Pons (tissue), 1 donor: ENCODE measurements around the gene NACC2.
"Not testable (repeated sequence)": the region's sequence is repeated elsewhere in the genome, so short reads cannot be mapped to it uniquely, and the experiment has no call there.

Source experiments
- DNase-seq: peaks from one replicate; pipeline ENCODE4 v3.0.0-alpha.2; 2016; ENCODE audit warnings: low spot score

NACC2 gene

DNA sequence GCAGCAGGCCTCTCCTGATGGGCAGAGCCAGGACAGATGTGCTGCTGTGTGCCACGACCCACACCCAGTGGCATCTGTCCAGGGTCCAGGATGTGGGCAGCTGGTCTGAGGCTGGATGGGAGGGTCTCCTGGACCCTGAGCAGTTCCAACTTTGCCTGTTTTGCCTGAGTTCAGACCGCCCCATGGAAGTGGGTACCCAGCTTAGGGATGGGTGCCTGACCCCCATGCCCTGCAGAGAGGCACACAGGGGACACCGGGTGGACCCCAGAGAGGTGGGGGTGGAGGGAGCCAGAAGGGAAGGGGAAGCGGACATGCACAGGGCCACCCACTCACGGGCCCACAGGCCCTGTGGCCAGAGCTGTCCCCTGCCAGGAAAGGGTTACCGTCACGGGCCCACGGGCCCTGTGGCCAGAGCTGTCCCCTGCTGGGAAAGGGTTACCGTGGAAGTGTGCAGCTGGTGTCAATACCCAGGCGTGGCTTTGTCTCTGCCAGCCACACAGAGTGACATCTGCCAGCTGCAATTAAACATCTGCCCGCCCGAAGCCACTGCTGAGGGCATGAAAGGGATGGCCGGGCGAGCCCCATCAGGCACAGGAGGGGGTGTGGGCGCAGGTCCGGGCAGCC is 50.0 kb downstream of the NACC2 start:
- DNase-seq, result peak; percentile 57

DNA sequence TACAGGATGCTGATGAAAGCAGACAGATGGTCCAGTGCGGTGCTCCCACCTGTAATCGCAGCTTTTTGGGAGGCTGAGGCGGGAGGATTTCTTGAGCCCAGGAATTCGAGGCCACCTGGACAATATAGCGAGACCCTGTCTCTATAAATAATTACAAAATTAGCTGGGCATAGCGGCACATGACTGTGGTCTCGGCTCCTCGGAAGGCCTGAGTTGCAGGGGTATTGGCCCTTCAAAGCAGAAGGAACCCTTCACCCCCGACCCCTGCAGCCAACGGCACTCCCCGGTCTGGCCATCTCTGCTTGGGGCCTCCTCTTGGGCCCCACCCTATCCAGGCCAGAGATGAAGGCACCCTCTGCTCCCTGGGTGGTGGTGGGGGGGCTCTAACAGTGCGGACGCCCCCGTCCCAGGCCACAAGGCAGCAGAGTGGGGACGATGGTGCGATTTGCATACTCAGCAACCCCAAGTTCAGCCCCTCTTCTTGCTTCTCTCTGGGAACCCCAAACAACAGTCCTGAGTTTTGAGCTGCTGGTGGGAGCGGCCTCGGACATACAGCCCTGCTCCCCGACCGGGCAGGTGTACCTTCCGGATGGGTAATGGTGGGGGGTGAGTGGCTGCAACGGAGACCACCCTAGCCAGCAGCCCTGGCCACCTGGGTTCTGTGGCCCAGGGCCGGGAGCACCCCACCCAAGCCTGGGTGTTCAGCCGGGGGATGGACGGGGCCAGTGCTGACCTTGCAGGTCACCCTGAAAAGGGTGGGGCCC is 50.7 kb downstream of the NACC2 start:
- DNase-seq, result no peak

DNA sequence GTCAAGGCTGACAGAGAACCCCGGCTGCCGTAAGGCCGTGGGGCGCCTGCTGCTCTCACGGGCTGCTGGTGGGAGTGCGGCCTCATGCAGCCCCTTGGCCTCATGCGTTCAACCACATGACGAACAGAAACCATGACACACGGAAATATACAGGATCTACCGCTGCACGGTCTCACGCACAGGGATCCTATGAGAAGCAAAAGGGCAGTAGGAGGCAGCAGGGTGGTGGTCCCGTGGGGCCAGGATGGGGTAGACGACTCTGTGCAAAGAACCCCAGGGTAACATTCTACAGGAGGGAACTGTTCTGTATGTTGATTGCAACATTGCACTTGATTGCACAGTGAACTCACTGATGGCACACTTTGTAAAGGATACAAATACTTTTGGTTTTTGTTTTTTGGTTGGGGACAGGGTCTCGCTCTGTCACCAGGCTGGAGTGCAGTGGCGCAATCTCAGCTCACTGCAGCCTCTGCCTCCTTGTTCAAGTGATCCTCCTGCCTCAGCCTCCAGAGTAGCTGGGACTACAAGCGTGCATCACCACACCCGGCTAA is 51.6 kb downstream of the NACC2 start:
- no peak for DNase-seq

DNA sequence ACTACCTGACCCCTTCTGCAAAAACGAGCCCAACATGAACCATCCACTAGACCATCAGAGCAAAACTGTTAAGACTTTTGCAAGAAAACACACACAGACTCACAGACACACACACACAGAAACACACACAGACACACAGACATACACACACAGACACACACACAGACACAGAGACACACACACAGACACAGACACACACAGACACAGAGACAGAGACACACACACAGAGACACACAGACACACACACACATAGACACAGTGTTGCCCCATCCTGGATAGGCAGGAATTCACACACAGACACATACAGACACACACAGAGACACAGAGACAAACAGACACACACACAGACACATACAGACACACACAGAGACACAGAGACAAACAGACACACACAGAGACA is 52.5 kb downstream of the NACC2 start:
- DNase-seq, result no peak

DNA sequence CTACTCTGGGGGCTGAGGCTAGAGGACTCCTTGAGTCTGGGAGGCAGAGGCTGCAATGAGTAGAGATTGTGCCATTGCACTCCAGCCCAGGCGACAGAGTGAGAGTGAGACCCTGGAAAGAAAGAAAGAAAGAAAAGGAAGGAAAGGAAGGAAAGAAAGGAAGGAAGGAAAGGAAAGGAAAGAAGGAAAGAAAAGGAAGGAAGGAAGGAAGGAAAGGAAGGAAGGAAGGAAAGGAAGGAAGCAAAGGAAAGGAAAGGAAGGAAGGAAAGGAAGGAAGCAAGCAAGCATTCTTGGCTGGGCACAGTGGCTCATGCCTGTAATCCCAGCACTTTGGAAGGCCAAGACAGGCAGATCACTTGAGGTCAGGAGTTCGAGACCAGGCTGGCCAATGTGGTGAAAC is 54.2 kb downstream of the NACC2 start:
- not testable (repeated sequence) for DNase-seq

DNA sequence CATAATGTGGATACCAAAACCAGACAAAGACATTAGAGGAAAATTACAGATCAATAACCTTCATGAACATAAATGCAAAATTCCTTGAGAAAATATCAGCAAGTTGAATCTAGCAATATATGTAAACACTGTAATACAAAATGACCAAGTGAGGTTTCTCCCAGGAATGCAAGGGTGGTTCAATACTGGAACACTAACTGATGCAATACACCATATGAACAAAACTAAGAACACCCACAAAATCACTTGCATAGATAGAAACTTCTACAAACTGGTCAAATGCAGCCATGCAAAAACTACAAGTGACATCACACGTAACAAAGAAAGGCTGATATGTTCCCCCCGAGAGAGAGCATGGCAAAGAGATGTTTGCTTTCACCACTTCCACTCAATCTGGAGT is 55.6 kb downstream of the NACC2 start:
- DNase-seq, result no peak

DNA sequence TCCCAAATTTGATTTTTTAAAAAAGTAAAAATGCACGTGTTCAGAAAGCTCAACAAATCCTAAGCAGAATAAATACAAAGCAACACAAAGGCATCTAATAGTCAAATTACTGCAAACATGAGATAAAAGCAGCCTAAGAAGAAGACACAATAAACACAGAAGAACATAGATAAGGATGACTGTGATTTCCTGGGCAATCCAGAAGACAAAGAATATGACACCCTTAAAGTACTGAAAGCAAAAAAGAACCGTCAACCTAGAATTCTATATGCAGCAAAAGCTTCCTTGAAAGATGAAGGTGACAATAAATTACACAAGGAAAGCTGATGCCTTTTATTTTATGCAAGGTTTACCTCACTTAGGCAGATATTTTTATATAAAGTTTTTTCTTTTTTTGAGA is 58.2 kb downstream of the NACC2 start:
- no peak for DNase-seq

DNA sequence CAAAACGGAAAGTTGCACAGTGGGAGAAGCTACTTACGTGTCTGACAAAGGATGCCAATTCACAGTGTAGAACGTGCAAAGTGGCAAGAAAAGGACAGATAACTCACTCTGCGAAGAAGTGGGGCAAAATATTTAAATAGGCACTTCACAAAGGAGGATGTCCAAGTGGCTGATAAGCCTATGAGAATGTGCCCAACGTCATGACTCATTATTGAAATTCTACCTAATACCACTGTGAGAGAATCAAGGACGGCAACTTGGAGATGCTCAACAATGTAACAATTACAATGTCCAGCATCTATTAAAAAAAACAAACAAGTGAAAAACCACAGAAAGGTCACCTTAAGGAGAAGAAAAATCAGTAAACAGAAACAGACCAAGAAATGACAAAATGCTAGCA is 59.0 kb downstream of the NACC2 start:
- no peak for DNase-seq

DNA sequence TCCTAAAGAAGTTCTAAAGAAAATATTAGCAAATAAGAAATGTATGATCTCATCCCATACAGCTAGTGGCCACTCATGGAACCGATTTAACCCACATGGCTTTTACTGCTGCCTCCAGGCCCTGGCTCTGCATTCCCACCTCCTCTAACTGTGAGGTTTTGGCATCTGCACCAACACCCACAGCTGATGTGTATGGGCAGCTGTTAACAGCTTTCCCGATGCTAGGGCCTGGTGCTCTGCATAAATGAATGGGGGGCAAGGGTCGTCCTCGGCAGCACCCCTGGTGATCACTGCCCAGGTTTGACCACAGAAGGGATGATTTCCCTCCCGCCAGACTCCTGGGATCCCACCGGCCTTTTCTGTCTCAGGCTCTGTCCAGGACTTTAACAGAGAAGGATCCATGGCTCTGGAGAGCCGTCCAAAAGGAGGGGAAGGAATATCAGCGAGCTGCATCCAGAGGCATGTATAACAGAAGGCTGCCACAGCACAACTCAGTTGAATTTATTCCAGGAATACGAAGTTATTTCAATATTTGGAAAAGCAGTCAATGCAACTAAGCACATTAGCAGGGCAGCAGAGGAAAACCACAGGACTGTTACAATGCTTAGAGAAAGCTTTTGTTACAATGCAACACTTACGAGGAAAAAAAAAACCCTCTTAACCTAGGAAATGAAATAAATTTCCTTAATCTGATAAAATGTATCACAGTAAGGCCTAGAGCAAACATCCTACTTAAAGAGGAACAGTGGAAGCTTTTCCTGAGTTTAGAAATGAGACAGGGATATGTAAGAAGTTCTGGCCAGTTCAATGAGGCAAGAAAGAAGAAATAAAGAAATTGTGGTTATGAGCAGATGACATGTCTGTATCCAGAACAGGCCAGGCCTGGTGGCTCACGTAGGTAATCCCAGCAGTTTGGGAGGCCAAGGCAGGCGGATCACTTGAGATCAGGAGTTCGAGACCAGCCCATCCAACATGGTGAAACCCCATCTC is 63.1 kb downstream of the NACC2 start:
- DNase-seq, result no peak

DNA sequence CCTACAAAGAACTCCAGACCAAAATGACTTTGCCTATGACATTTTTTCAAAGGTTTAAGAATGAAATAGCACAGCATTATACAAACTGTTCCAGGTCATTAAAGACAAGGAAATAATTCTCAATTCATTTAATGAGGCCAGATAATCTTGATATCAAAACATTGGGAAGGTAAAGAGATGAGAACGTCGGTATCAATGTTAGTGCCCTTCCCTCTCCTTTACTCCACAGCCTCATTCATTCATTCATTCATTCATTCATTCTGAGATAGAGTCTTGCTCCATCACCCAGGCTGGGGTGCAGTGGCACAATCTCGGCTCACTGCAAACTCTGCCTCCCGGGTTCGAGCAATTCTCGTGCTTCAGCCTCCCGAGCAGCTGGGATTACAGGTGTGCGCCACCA is 64.0 kb downstream of the NACC2 start:
- DNase-seq, result no peak

DNA sequence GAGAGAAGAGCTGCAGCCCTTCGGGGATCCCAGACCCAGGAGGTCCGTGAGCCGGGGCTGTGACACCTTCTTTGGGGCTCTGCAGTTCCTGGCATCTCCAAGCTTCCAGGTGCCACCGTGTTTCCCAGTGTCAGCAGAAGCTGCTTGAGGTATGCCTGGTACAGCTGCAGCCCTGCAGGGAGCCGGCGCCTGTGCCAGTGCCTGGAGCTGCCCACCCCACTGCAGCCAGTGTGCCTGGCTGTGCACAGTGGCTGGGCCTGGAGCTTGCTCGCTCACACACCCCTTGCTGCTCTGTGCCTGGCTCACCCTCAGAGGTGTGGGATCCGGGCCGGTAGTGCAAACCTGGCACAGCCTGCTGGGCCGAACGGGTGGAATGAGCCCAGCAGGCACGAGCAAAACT is 65.5 kb downstream of the NACC2 start:
- DNase-seq, result no peak

DNA sequence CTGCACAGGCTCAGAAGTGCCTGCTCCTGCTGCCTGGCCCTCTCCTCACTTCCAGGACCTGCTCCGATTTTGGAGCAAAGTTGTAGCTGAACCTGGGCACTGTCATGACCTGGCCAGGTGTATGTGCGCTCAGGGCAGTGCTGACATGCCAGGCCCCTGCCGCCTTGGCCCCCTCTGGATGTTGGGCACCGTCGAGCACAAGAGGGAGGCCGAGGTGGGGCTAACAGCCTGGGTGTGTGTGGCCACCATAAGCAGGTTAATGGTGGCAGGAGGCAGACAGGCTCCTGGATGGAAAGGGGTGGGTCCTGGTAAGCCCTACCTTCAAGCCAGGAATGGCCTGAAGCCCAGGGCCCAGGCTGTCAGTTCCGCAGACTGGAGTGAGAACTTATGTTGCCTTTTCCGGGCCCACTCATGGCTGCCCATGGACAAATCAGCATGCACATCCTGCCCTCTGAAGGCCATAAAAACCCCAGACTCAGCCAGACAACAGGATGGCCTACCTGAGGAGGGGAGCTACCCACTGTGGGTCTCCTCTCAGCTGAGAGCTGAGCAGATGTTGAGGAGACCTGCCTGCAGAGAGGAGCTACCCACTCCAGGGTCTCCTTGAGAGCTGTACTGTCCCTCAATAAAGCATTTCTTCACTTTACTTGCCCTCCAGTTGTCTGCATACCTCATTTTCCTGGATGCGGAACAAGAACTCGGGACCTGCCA is 66.2 kb downstream of the NACC2 start:
- no peak for DNase-seq

DNA sequence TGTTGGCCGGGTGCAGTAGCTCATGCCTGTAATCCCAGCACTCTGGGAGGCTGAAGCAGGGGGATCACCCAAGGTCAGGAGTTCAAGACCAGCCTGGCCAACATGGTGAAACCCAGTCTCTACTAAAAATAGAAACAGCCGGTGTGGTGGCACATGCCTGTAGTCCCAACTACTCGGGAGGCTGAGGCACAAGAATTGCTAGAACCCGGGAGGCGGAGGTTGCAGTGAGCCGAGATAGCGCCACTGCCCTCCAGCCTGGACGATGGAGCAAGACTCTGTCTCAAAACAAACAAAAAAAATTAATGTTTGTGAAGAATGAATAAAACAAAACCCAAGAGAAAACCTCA is 68.2 kb downstream of the NACC2 start:
- DNase-seq, result not testable (repeated sequence)

DNA sequence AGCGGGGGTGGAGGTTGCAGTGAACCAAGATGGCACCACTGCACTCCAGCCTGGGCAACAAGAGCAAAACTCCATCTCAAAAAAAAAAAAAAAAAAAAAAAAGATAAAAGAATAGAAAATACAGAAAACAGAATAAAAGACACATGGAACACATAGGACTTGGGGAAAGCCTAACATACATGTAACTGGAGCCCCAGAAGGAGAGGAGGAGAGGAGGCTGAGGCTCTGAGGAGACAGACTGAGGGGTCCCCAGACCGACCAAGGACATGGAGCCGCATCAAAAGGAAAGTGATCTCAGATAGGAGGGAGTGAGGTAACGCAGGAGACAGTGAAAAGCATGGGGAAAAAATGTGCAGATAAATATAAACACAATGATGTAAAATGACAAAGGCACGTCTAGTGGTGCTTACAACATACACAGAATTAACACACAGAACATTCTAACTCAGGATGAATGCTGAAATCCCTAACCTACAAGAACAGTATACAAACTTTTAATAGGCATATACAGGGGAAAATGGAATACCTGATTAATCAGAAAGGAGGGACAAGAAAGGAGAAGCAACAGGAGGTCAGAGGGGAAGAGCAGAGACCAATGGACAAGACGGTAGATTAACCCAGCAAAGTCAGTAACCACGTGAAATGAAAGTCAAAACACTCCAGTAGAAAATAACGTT is 68.7 kb downstream of the NACC2 start:
- no peak for DNase-seq

DNA sequence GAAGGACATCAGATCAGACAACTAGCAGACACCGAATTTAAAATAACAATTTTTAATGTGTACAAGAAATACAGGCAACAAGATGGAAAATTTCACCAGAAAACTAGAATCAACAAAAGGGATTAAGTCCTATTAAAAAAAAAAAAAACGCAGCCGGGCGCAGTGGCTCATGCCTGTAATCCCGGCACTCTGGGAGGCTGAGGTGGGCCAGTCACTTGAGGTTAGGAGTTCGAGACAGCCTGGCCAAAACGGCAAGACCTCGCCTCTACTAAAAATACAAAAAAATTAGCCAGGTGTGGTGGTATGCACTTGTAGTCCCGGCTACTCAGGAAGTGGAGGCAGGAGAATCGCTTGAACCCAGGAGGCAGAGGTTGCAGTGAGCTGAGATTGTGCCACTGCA is 69.6 kb downstream of the NACC2 start:
- no peak for DNase-seq

DNA sequence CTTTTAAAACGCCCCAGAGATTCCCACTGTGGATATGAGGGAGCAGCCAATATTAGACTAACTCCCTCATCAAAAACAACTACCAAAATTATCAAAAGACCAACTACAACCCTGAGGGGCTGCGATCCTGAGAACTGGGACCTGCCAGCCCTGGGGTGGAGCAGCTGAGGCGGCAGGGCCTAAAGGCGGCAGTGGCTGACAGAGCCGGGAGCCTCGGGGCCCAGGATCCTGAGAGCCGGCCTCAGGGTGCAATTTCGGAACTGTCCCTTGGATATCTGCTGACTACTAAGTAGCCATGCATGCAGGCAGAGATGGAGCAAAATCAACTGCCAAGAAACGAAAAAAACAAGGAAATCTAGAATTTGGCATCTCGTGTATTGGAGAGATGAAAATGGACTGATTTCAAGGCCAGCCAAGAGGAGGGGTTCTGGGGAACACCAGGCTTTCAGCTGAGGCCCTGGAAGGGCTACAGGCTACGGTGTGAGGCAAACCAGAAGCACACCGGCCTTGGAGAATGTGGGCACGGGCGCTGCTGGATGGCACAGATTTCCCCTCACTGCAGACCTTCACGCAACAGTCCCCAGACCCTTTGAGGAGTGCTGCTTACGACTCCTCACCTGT is 70.3 kb downstream of the NACC2 start:
- peak; percentile 17 for DNase-seq

DNA sequence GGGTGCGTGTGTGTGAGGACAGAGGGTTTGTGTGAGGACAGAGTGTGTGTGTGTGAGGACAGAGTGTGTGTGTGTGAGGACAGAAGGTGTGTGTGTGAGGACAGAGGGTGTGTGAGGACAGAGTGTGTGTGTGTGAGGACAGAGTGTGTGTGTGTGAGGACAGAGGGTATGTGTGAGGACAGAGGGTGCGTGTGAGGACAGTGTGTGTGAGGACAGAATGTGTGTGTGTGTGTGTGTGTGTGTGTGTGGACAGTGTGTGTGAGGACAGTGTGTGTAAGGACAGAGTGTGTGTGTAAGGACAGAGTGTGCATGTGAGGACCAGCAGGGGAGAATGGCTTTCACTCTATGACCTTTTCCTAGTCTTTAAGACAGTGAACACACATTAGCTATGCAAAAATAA is 70.8 kb downstream of the NACC2 start:
- DNase-seq, result no peak

DNA sequence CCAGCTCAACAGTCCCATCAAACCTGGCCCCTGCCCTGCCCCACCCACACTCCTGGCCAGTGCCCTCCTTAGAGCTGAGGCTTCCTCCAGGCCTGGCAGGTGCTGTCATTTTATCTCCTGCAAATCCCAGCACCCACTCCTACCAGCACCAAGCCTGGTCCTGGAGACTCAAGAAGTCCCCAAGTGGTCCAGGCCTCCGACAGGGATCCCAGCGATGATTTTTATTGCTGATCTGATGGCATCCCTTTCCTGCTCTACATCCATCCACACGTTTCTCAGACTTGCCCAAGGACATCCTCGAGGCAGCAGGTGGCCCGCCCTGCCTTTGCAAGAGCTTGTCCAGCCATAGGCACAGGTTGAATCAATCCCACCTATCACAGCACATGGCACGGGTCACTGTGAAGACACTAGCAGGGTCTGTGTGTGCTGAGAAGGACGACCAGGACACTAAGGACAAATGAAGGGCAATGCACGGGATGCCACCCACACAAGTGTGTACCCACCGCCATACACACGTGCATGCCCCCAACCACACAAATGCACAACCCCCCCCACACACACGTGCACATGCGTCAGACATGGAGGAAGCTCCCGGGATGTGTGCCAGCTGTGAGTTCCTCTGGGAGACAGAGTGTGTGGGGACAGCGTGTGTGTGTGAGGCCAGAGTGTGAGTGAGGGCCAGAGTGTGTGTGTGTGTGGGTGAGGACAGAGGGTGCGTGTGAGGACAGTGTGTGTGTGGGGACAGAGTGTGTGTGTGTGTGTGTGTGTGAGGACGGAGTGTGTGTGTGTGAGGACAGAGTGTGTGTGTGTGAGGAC is 71.5 kb downstream of the NACC2 start:
- no peak for DNase-seq

DNA sequence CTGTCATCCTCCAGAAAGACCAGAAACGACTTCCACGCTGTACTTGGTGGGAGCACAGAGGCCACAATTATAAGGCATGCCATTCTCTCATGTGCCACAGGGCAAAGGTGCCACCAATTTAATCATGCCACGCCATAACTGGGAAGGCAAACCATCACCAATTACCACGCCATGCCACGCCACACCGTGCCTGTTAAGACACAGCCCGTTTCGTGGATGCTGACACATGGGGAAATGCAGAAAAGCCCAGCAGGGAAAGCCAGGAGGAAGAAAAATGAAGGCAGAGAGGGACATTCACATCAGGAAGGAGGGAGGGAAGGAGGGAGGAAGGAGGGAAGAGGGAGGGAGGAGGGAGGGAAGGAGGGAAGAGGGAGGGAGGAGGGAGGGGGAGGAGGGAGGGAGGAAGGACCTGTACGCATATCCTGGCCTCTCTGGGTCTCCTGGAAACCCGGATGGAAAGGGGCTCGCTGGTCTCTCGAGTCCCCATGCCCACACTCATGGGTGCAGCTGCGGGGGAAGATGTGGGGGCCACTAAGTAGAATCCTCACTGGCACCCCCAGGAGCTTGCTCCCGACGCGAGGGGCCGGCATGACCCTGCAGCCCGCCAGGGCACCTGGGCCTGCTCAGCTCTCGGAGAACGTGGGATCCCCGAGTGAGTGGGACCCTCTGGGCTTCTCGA is 72.2 kb downstream of the NACC2 start:
- no peak for DNase-seq
